IMR-90 (cell line): ENCODE results near the gene MAGI2. TPM values are rescaled to one million over a fixed set of nuclear protein-coding genes. Genes with fewer than 3 reads are reported as not detected.

ENCODE experiments used
- ATAC-seq: fragments of 200-7000 bp; cut with Tn5 transposase; 2 replicates; pipeline ENCODE4 v1.9.1; 2020; ENCODE audit warnings: low read depth, mild to moderate bottlenecking, moderate library complexity
- BruUV-seq: library from RNA; stranded (reverse); fragments of 400-500 nt; replicated peaks from 2 replicates; lab custom pipeline; 2021; lab: Mats Ljungman, UMichigan
- CTCF ChIA-PET: fragments of 300-600 bp; formaldehyde crosslinking; extraction: SDS; loops from one replicate; lab custom pipeline; 2021; ENCODE audit warnings: antibody characterized with exemption; lab: Yijun Ruan, JAX
- POLR2A ChIA-PET: fragments of 300-600 bp; sonication (Branson Sonifier 250); formaldehyde crosslinking; loops from one replicate; lab custom pipeline; 2022; ENCODE audit warnings: antibody characterized with exemption; ENCODE audit not compliant: unreplicated experiment; lab: Charles Lee
- DNase-seq: peaks from one replicate; pipeline ENCODE4 v3.0.0; 2013
- H2AFZ ChIP-seq: replicated peaks from 2 replicates; pipeline ENCODE3; 2013; ENCODE audit warnings: low read length, mild to moderate bottlenecking; ENCODE audit not compliant: poor library complexity
- H2AK5ac ChIP-seq: 2 replicates; pipeline ENCODE4 v1.6.1; 2013; ENCODE audit warnings: low read depth, low read length, inconsistent platforms
- H2AK9ac ChIP-seq: replicated peaks from 2 replicates; pipeline ENCODE3; 2013; ENCODE audit warnings: mild to moderate bottlenecking, low read depth, low read length, moderate library complexity; ENCODE audit not compliant: poor library complexity
- H2BK120ac ChIP-seq: 2 replicates; pipeline ENCODE4 v1.6.1; 2013; ENCODE audit warnings: low read depth, low read length, inconsistent platforms
- H2BK15ac ChIP-seq: 3 replicates; pipeline ENCODE4 v1.6.1; 2013; ENCODE audit warnings: low read depth, low read length, inconsistent platforms
- H2BK20ac ChIP-seq: 2 replicates; pipeline ENCODE4 v1.6.1; 2013; ENCODE audit warnings: low read depth, mild to moderate bottlenecking, inconsistent platforms, low read length, moderate library complexity
- H2BK5ac ChIP-seq: 2 replicates; pipeline ENCODE4 v1.6.1; 2013; ENCODE audit warnings: mild to moderate bottlenecking, low read depth, low read length, inconsistent platforms; ENCODE audit not compliant: poor library complexity, severe bottlenecking
- H3K14ac ChIP-seq: replicated peaks from 2 replicates; pipeline ENCODE4 v1.6.1; 2013; ENCODE audit warnings: low read depth, low read length, inconsistent platforms
- H3K18ac ChIP-seq: 2 replicates; pipeline ENCODE4 v1.6.1; 2013; ENCODE audit warnings: low read depth, low read length, control low read depth
- H3K23ac ChIP-seq: 2 replicates; pipeline ENCODE4 v1.6.1; 2013; ENCODE audit warnings: low read depth, low read length, inconsistent platforms
- H3K27ac ChIP-seq: 2 replicates; pipeline ENCODE4 v1.5.1; 2013; ENCODE audit warnings: mild to moderate bottlenecking, control low read depth, low read length; ENCODE audit not compliant: insufficient read depth
- H3K27me3 ChIP-seq: 2 replicates; pipeline ENCODE4 v1.6.1; 2013; ENCODE audit warnings: low read length; ENCODE audit not compliant: control insufficient read depth, insufficient read depth
- H3K36me3 ChIP-seq: 2 replicates; pipeline ENCODE4 v1.6.1; 2013; ENCODE audit warnings: low read length, mixed read lengths; ENCODE audit not compliant: control insufficient read depth, insufficient read depth
- H3K4ac ChIP-seq: 2 replicates; pipeline ENCODE4 v1.6.1; 2013; ENCODE audit warnings: low read depth, low read length, inconsistent platforms
- H3K4me1 ChIP-seq: 2 replicates; pipeline ENCODE4 v1.6.1; 2013; ENCODE audit warnings: low read length, mixed read lengths; ENCODE audit not compliant: control insufficient read depth, insufficient read depth
- H3K4me2 ChIP-seq: 2 replicates; pipeline ENCODE4 v1.6.1; 2013; ENCODE audit warnings: low read depth, mild to moderate bottlenecking, control low read depth, low read length, moderate library complexity
- H3K4me3 ChIP-seq: 2 replicates; pipeline ENCODE4 v1.5.1; 2013; ENCODE audit warnings: low read depth, mild to moderate bottlenecking, control low read depth, low read length, moderate library complexity; ENCODE audit not compliant: insufficient read depth
- H3K56ac ChIP-seq: 2 replicates; pipeline ENCODE4 v1.6.1; 2013; ENCODE audit warnings: low read length, inconsistent platforms; ENCODE audit not compliant: insufficient read depth; ENCODE audit errors: extremely low read depth
- H3K79me1 ChIP-seq, 2 experiments: 2 replicates each; pipeline ENCODE4 v1.6.1; 2013; ENCODE audit warnings: low read length in 2 of 2, inconsistent platforms in 1 of 2, low read depth in 1 of 2
- H3K9ac ChIP-seq: 2 replicates; pipeline ENCODE4 v1.6.1; 2013; ENCODE audit warnings: low read depth, low read length, control low read depth
- H3K9me1 ChIP-seq: 2 replicates; pipeline ENCODE4 v1.6.1; 2013; ENCODE audit warnings: low read length, inconsistent platforms; ENCODE audit not compliant: insufficient read depth
- H3K9me3 ChIP-seq: 2 replicates; pipeline ENCODE4 v1.6.1; 2013; ENCODE audit warnings: low read length; ENCODE audit not compliant: control insufficient read depth, insufficient read depth
- H4K20me1 ChIP-seq: 2 replicates; pipeline ENCODE4 v1.6.1; 2013; ENCODE audit warnings: low read length, inconsistent platforms; ENCODE audit not compliant: insufficient read depth
- H4K5ac ChIP-seq: 2 replicates; pipeline ENCODE4 v1.6.1; 2013; ENCODE audit warnings: mild to moderate bottlenecking, low read depth, low read length, control low read depth
- H4K8ac ChIP-seq, 2 experiments: 2 replicates each; pipeline ENCODE4 v1.6.1; 2013; ENCODE audit warnings: low read depth in 2 of 2, low read length in 2 of 2, control low read depth in 1 of 2, inconsistent platforms in 1 of 2
- H4K91ac ChIP-seq: 2 replicates; pipeline ENCODE4 v1.6.1; 2013; ENCODE audit warnings: low read depth, low read length, inconsistent platforms; ENCODE audit not compliant: insufficient read depth
- BHLHE40 ChIP-seq: fragments of 150-350 bp; IDR thresholded peaks from 2 replicates; pipeline ENCODE4 v1.6.1; 2016; ENCODE audit warnings: mild to moderate bottlenecking, low read depth, low read length
- CEBPB ChIP-seq: IDR thresholded peaks from 2 replicates; pipeline ENCODE4 v1.6.1; 2012; ENCODE audit warnings: low read depth, low read length, improper control_type of control experiment
- CHD1 ChIP-seq: IDR thresholded peaks from 2 replicates; pipeline ENCODE4 v1.6.1; 2012; ENCODE audit warnings: low read depth, low read length, improper control_type of control experiment
- ELK1 ChIP-seq: fragments of 150-350 bp; IDR thresholded peaks from 2 replicates; pipeline ENCODE4 v1.6.1; 2016; ENCODE audit warnings: low read depth, mild to moderate bottlenecking, low read length, moderate library complexity, borderline replicate concordance
- FOS ChIP-seq: fragments of 150-350 bp; IDR thresholded peaks from 2 replicates; pipeline ENCODE4 v1.6.1; 2016; ENCODE audit warnings: low read depth, low read length
- MAFK ChIP-seq: IDR thresholded peaks from 2 replicates; pipeline ENCODE4 v1.6.1; 2012; ENCODE audit warnings: low read depth, low read length, improper control_type of control experiment
- MAZ ChIP-seq: IDR thresholded peaks from 2 replicates; pipeline ENCODE4 v1.6.1; 2012; ENCODE audit warnings: low read depth, mild to moderate bottlenecking, low read length, improper control_type of control experiment, moderate library complexity, borderline replicate concordance
- MXI1 ChIP-seq: IDR thresholded peaks from 2 replicates; pipeline ENCODE4 v1.6.1; 2012; ENCODE audit warnings: low read depth, mild to moderate bottlenecking, low read length, moderate library complexity, borderline replicate concordance
- NFE2L2 ChIP-seq: fragments of 150-350 bp; IDR thresholded peaks from 2 replicates; pipeline ENCODE4 v1.6.1; 2016; ENCODE audit warnings: low read depth, mild to moderate bottlenecking, low read length
- POLR2A ChIP-seq: IDR thresholded peaks from 2 replicates; pipeline ENCODE4 v1.6.1; 2012; ENCODE audit warnings: mild to moderate bottlenecking, low read depth, low read length
- RAD21 ChIP-seq: IDR thresholded peaks from 2 replicates; pipeline ENCODE4 v1.6.1; 2012; ENCODE audit warnings: low read length, improper control_type of control experiment
- RCOR1 ChIP-seq: IDR thresholded peaks from 2 replicates; pipeline ENCODE4 v1.6.1; 2012; ENCODE audit warnings: mild to moderate bottlenecking, low read length, improper control_type of control experiment; ENCODE audit not compliant: insufficient replicate concordance
- RFX5 ChIP-seq: IDR thresholded peaks from 2 replicates; pipeline ENCODE4 v1.8.0; 2012; ENCODE audit warnings: low read depth, mild to moderate bottlenecking, low read length, moderate library complexity
- SMC3 ChIP-seq: fragments of 150-350 bp; IDR thresholded peaks from 2 replicates; pipeline ENCODE4 v1.6.1; 2016; ENCODE audit warnings: low read depth, mild to moderate bottlenecking, antibody characterized with exemption, low read length, moderate library complexity
- USF2 ChIP-seq: fragments of 150-350 bp; IDR thresholded peaks from 2 replicates; pipeline ENCODE4 v1.6.1; 2017; ENCODE audit warnings: mild to moderate bottlenecking, antibody characterized with exemption, low read length, low read depth
- WGBS, 2 experiments: methylation state at CpG; one replicate each; pipeline versions ENCODE4 v1.1.5 to v1.1.7; 2013; ENCODE audit warnings: missing lambda C conversion rate in 2 of 2; ENCODE audit not compliant: insufficient read length in 1 of 2; ENCODE audit errors: extremely low coverage in 2 of 2; 5-methylcytosine and 5-hydroxymethylcytosine counted together
- dilution Hi-C: fragments of 300-500 bp; cut with HindIII; formaldehyde crosslinking; loops from one replicate; pipeline ENCODE4 v1.14.3; 2018; ENCODE audit warnings: low sequenced_read_pairs; ENCODE audit not compliant: unreplicated experiment
- in situ Hi-C: fragments of 300-500 bp; cut with MboI; formaldehyde crosslinking; loops from 3 replicates; pipeline ENCODE4 v1.14.3; 2019; ENCODE audit warnings: low sequenced_read_pairs, inconsistent platforms, mixed read lengths
- intact Hi-C: fragments of 100-400 bp; cut with micrococcal nuclease; formaldehyde crosslinking; loops from 2 replicates; pipeline ENCODE4 v1.10.0; 2022
- polyA plus RNA-seq, 3 experiments: library from polyadenylated mRNA; depleted of rRNA; stranded (reverse); fragments of >200 nt; gene quantifications; 2 replicates each; pipeline ENCODE4 v1.2.3, GENCODE V29; 2012; ENCODE audit warnings: low replicate concordance in 1 of 3
- total RNA-seq: library from RNA; depleted of rRNA; stranded (reverse); fragments of >200 nt; gene quantifications from 2 replicates; pipeline ENCODE4 v1.2.3, GENCODE V29; 2012
- TF ChIP-seq, protein P1 (sequence below): conservative IDR thresholded peaks from 2 replicates; pipeline ENCODE4 v1.5.1; 2012; ENCODE audit warnings: mild to moderate bottlenecking, low read depth, low read length, improper control_type of control experiment

Gene MAGI2
- total and polyA plus RNA-seq, 2 of the 4 experiments (the other 2 are of a cell fraction), result 2.5 to 17.9 TPM

DNA sequence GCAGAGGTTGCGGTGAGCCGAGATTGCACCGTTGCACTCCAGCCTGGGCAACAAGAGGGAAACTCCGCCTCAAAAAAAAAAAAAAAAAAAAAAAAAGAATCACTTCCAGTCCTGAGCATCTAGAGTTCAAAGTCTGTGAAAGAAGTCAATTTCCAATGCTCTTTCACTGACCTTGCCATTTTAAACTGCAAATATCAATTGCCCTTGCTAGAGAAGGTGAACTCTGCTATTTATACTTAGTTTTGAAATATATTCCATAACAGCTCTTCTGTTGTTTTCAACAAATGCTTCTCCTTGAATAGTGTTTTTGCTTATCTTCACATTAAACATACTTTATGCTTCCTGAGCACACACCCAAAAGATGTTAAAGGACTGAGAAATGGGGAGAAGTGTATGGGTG is 1323.6 kb downstream of the MAGI2 start:
- H2BK5ac ChIP-seq, result no peak overlapping the region
- H3K56ac ChIP-seq, result no peak overlapping the region
- dilution Hi-C loops (no loop called here), intact Hi-C loops (loop anchor here (5.0 to 10.0 kb wide), 3 partner anchors 565 to 1045 kb away; no protein-coding TSS in a partner anchor), in situ Hi-C loops (loop anchor here (25.0 kb wide), 1 partner anchor 807 kb away; no protein-coding TSS in a partner anchor)
- no peak for TF ChIP-seq BHLHE40
- TF ChIP-seq, protein P1, sequence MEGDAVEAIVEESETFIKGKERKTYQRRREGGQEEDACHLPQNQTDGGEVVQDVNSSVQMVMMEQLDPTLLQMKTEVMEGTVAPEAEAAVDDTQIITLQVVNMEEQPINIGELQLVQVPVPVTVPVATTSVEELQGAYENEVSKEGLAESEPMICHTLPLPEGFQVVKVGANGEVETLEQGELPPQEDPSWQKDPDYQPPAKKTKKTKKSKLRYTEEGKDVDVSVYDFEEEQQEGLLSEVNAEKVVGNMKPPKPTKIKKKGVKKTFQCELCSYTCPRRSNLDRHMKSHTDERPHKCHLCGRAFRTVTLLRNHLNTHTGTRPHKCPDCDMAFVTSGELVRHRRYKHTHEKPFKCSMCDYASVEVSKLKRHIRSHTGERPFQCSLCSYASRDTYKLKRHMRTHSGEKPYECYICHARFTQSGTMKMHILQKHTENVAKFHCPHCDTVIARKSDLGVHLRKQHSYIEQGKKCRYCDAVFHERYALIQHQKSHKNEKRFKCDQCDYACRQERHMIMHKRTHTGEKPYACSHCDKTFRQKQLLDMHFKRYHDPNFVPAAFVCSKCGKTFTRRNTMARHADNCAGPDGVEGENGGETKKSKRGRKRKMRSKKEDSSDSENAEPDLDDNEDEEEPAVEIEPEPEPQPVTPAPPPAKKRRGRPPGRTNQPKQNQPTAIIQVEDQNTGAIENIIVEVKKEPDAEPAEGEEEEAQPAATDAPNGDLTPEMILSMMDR, result no peak
- TF ChIP-seq POLR2A, result no peak
- no peak for TF ChIP-seq RAD21
- no peak for TF ChIP-seq CEBPB
- no peak for TF ChIP-seq RFX5
- no peak for TF ChIP-seq ELK1
- no peak for TF ChIP-seq MAZ
- no peak for TF ChIP-seq USF2
- TF ChIP-seq MAFK, result no peak
- TF ChIP-seq FOS, result no peak
- no peak for TF ChIP-seq RCOR1
- no peak for TF ChIP-seq NFE2L2
- no peak for TF ChIP-seq CHD1
- no peak for TF ChIP-seq SMC3
- TF ChIP-seq MXI1, result no peak
- no peak overlapping the region for H3K4ac ChIP-seq
- no peak for DNase-seq
- no peak for ATAC-seq
- no peak overlapping the region for H2BK20ac ChIP-seq
- H3K23ac ChIP-seq, result no peak overlapping the region
- no peak overlapping the region for H2AK5ac ChIP-seq
- no TSS peak for BruUV-seq
- peaks cover 4% of the 10 kb centered on the region; the same call in 1 of the 2 replicates for H3K9me1 ChIP-seq
- H2AK9ac ChIP-seq, result no peak overlapping the region
- no peaks in the 10 kb centered on the region; the same call in 1 of the 2 replicates for H4K20me1 ChIP-seq
- H3K79me1 ChIP-seq, result no peaks in the 10 kb centered on the region
- H3K18ac ChIP-seq, result no peak overlapping the region
- no peak overlapping the region for H3K9ac ChIP-seq
- no CpG with 5 or more reads among the region's 4 CpGs for WGBS, 2 experiments
- no peak overlapping the region for H3K14ac ChIP-seq
- H3K27ac ChIP-seq, result no peak overlapping the region
- no peak overlapping the region for H2BK15ac ChIP-seq
- POLR2A ChIA-PET, result no interaction called here
- H3K4me1 ChIP-seq, result peaks cover 4% of the 10 kb centered on the region
- no peak overlapping the region for H4K5ac ChIP-seq
- H3K4me3 ChIP-seq, result no peak overlapping the region
- H4K8ac ChIP-seq, result no peak overlapping the region
- no peak overlapping the region for H4K91ac ChIP-seq
- H3K9me3 ChIP-seq, result no peaks in the 10 kb centered on the region
- no peaks in the 10 kb centered on the region for H3K27me3 ChIP-seq
- no peak overlapping the region for H2BK120ac ChIP-seq
- CTCF ChIA-PET, result interaction anchor here (0.6 kb wide), 1 partner anchor 816 kb away, joined by 3 read pairs; no protein-coding TSS in a partner anchor
- no peak overlapping the region for H2AFZ ChIP-seq
- no peaks in the 10 kb centered on the region for H3K36me3 ChIP-seq
- H3K4me2 ChIP-seq, result no peak overlapping the region
